ENCODE measurements around the gene SORD.
A peak's percentile ranks its signal among the peaks of the same experiment; 100 is the strongest.

Gene SORD

GRCh38 chr15:45118131-45118588 is 95.2 kb downstream of the SORD start:
- 0 out of 22 replicates have a peak, but pooled peaks cover 0 to 7% (median 0%) of the 10 kb centered on the region in 11 experiments for H4K20me1 ChIP-seq
- H3K4me3 ChIP-seq: no peak overlapping the region
- no peak overlapping the region for H3K9ac ChIP-seq
- peaks cover 5 to 17% (median 11%) of the 10 kb centered on the region in 11 experiments; a peak in 21 of 22 replicates for H3K9me3 ChIP-seq (replicated peaks in 1 of 11)
- H3K4me1 ChIP-seq: peaks cover 0 to 18% (median 7%) of the 10 kb centered on the region in 10 experiments; a peak in 9 of 20 replicates
- H3K27me3 ChIP-seq: peaks cover 48 to 49% (median 48%) of the 10 kb centered on the region in 11 experiments
- H3K4me2 ChIP-seq: peak overlapping the region in 9 of 11 experiments; percentile 5 to 51 (median 39); a peak in 9 of 22 replicates
- no peak for TF ChIP-seq Cebpa-rat (IDR thresholded peaks at IDR 0.05)
- H3K36me3 ChIP-seq: no peaks in the 10 kb centered on the region
- no peak overlapping the region for H3K27ac ChIP-seq

- Histone ChIP-seq H3K4me2 (no peak overlapping the region), H3K9ac (no peak overlapping the region), H3K9me3 (replicated peaks in 1 of 11) (peaks cover 0 to 9% (median 2%) of the 10 kb centered on the region in 11 experiments; a peak in 11 of 22 replicates), H3K27ac (no peak overlapping the region), H3K27me3 (peaks cover 39 to 41% (median 40%) of the 10 kb centered on the region in 11 experiments), H3K4me3 (no peak overlapping the region), H4K20me1 (0 out of 22 replicates have a peak, but pooled peaks cover 0 to 7% (median 0%) of the 10 kb centered on the region in 11 experiments), H3K36me3 (no peaks in the 10 kb centered on the region), H3K4me1 (peaks cover 0 to 18% (median 7%) of the 10 kb centered on the region in 10 experiments; a peak in 9 of 20 replicates)
- TF ChIP-seq Cebpa-rat (IDR thresholded peaks at IDR 0.05): no peak
Observed at GRCh38 chr15:45118996-45119395, 96.0 kb downstream of the SORD start.

GRCh38 chr15:45120081-45120972 is 97.3 kb downstream of the SORD start:
- H3K4me2 ChIP-seq: peak overlapping the region in 1 of 11 experiments; percentile 83; a peak in 1 of 22 replicates
- H3K9me3 ChIP-seq (replicated peaks in 1 of 11): no peaks in the 10 kb centered on the region
- H3K4me1 ChIP-seq: peaks cover 0 to 18% (median 7%) of the 10 kb centered on the region in 10 experiments; a peak in 9 of 20 replicates
- no peak overlapping the region for H3K9ac ChIP-seq
- H3K36me3 ChIP-seq: no peaks in the 10 kb centered on the region
- peaks cover 26 to 28% (median 27%) of the 10 kb centered on the region in 11 experiments for H3K27me3 ChIP-seq
- no peak for TF ChIP-seq Cebpa-rat (IDR thresholded peaks at IDR 0.05)
- no peak overlapping the region for H3K4me3 ChIP-seq
- H4K20me1 ChIP-seq: 0 out of 22 replicates have a peak, but pooled peaks cover 0 to 7% (median 0%) of the 10 kb centered on the region in 11 experiments
- H3K27ac ChIP-seq: no peak overlapping the region

- H3K36me3 ChIP-seq: no peaks in the 10 kb centered on the region
- TF ChIP-seq Cebpa-rat (IDR thresholded peaks at IDR 0.05): no peak
- peaks cover 19 to 21% (median 20%) of the 10 kb centered on the region in 11 experiments for H3K27me3 ChIP-seq
- peak overlapping the region in 3 of 11 experiments; percentile 63 to 83 (median 67); a peak in 5 of 22 replicates for H3K4me2 ChIP-seq
- 0 out of 22 replicates have a peak, but pooled peaks cover 0 to 7% (median 0%) of the 10 kb centered on the region in 11 experiments for H4K20me1 ChIP-seq
- no peak overlapping the region for H3K9ac ChIP-seq
- peaks cover 0 to 18% (median 7%) of the 10 kb centered on the region in 10 experiments; a peak in 9 of 20 replicates for H3K4me1 ChIP-seq
- no peaks in the 10 kb centered on the region for H3K9me3 ChIP-seq (replicated peaks in 1 of 11)
- H3K27ac ChIP-seq: no peak overlapping the region
- no peak overlapping the region for H3K4me3 ChIP-seq
Observed at GRCh38 chr15:45121020-45121419, 98.0 kb downstream of the SORD start.

- Histone ChIP-seq H3K4me1 (peaks cover 0 to 18% (median 7%) of the 10 kb centered on the region in 10 experiments; a peak in 9 of 20 replicates), H3K9me3 (replicated peaks in 1 of 11) (no peaks in the 10 kb centered on the region), H3K9ac (no peak overlapping the region), H3K4me3 (no peak overlapping the region), H4K20me1 (0 out of 22 replicates have a peak, but pooled peaks cover 0 to 4% (median 0%) of the 10 kb centered on the region in 11 experiments), H3K27ac (no peak overlapping the region), H3K36me3 (no peaks in the 10 kb centered on the region), H3K27me3 (peaks cover 11 to 12% (median 11%) of the 10 kb centered on the region in 11 experiments), H3K4me2 (peak overlapping the region in 5 of 11 experiments; percentile 8 to 83 (median 63); a peak in 10 of 22 replicates)
- no peak for TF ChIP-seq Cebpa-rat (IDR thresholded peaks at IDR 0.05)
Observed at GRCh38 chr15:45121706-45122417, 98.9 kb downstream of the SORD start.

- Histone ChIP-seq H3K27me3 (peaks cover 2 to 4% (median 3%) of the 10 kb centered on the region in 11 experiments), H3K27ac (no peak overlapping the region), H4K20me1 (no peaks in the 10 kb centered on the region), H3K4me3 (no peak overlapping the region), H3K9ac (no peak overlapping the region), H3K9me3 (replicated peaks in 1 of 11) (no peaks in the 10 kb centered on the region), H3K36me3 (no peaks in the 10 kb centered on the region), H3K4me2 (peak overlapping the region in 2 of 11 experiments; percentile 63 to 67; a peak in 5 of 22 replicates), H3K4me1 (peaks cover 0 to 18% (median 6%) of the 10 kb centered on the region in 10 experiments; a peak in 9 of 20 replicates)
- TF ChIP-seq Cebpa-rat (IDR thresholded peaks at IDR 0.05): no peak
Observed at GRCh38 chr15:45122719-45123118, 99.7 kb downstream of the SORD start.

GRCh38 chr15:45123397-45123796 is 100.4 kb downstream of the SORD start:
- Histone ChIP-seq H3K4me3 (no peak overlapping the region), H3K9me3 (replicated peaks in 1 of 11) (no peaks in the 10 kb centered on the region), H3K4me2 (no peak overlapping the region), H3K27ac (no peak overlapping the region), H3K27me3 (no peaks in the 10 kb centered on the region), H3K4me1 (peaks cover 0 to 18% (median 5%) of the 10 kb centered on the region in 10 experiments; a peak in 9 of 20 replicates), H3K9ac (no peak overlapping the region), H4K20me1 (no peaks in the 10 kb centered on the region), H3K36me3 (no peaks in the 10 kb centered on the region)
- no peak for TF ChIP-seq Cebpa-rat (IDR thresholded peaks at IDR 0.05)

GRCh38 chr15:45126535-45127158 is 103.7 kb downstream of the SORD start:
- no peak for TF ChIP-seq Cebpa-rat (IDR thresholded peaks at IDR 0.05)
- H3K27me3 ChIP-seq: no peaks in the 10 kb centered on the region

More at GRCh38 chr15:45126535-45127158, 103.7 kb downstream of the SORD start:
- Histone ChIP-seq H3K9ac (no peak overlapping the region), H4K20me1 (no peaks in the 10 kb centered on the region), H3K27ac (no peak overlapping the region), H3K9me3 (replicated peaks in 1 of 11) (no peaks in the 10 kb centered on the region), H3K4me1 (peaks cover 0 to 11% (median 3%) of the 10 kb centered on the region in 10 experiments; a peak in 9 of 20 replicates), H3K4me3 (no peak overlapping the region), H3K4me2 (no peak overlapping the region), H3K36me3 (no peaks in the 10 kb centered on the region)
